Transverse colon (tissue), 4 donors: ENCODE measurements around the gene LRIG1.

Experiments used
- POLR2AphosphoS5 ChIP-seq, 3 donors: sonication (generic); formaldehyde crosslinking; IDR thresholded peaks; one replicate each; pipeline ENCODE4 v1.6.1; 2016; ENCODE audit warnings: antibody characterized with exemption in 3 of 3
- TF ChIP-seq, protein P1 (sequence below), 5 experiments: fragments of 200-600 bp in 3 of 5; fragments of 450-650 bp in 2 of 5; sonication (generic) in 3 of 5; IDR thresholded peaks; 1 replicate in 2 of 5; 2 replicates in 3 of 5; pipeline ENCODE4 v1.5.1; 2016 to 2017; ENCODE audit warnings: antibody characterized with exemption in 5 of 5, inconsistent platforms in 3 of 5, mild to moderate bottlenecking in 2 of 5, moderate library complexity in 1 of 5

DNA sequence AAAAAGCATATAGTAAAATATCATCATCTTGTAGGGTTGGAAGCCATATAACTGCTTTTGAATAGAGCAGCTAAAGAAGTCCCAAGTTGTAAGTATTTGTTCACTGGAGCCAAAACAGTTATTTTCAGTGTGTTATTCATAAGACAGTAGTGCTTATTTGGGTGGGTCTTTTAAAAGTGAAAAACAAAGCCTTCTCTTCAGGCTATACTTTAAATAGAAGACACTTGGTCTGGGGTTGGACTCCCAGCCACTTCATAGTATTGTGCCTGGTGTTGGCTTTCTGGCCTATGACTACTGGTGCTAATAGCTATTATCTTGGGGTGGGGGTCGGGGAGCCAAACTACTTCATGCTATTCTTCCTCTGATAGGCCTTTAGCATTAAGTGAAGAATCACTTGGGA, 144.8 kb downstream of the LRIG1 start:
- no peak for TF ChIP-seq POLR2AphosphoS5 (IDR thresholded peaks at IDR 0.05)
- TF ChIP-seq, protein P1, sequence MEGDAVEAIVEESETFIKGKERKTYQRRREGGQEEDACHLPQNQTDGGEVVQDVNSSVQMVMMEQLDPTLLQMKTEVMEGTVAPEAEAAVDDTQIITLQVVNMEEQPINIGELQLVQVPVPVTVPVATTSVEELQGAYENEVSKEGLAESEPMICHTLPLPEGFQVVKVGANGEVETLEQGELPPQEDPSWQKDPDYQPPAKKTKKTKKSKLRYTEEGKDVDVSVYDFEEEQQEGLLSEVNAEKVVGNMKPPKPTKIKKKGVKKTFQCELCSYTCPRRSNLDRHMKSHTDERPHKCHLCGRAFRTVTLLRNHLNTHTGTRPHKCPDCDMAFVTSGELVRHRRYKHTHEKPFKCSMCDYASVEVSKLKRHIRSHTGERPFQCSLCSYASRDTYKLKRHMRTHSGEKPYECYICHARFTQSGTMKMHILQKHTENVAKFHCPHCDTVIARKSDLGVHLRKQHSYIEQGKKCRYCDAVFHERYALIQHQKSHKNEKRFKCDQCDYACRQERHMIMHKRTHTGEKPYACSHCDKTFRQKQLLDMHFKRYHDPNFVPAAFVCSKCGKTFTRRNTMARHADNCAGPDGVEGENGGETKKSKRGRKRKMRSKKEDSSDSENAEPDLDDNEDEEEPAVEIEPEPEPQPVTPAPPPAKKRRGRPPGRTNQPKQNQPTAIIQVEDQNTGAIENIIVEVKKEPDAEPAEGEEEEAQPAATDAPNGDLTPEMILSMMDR (IDR thresholded peaks at IDR 0.05): no peak
